ENCODE results near the gene RECK.
"Not testable (repeated sequence)": the region's sequence is repeated elsewhere in the genome, so short reads cannot be mapped to it uniquely, and the experiment has no call there.

Gene RECK, protein sequence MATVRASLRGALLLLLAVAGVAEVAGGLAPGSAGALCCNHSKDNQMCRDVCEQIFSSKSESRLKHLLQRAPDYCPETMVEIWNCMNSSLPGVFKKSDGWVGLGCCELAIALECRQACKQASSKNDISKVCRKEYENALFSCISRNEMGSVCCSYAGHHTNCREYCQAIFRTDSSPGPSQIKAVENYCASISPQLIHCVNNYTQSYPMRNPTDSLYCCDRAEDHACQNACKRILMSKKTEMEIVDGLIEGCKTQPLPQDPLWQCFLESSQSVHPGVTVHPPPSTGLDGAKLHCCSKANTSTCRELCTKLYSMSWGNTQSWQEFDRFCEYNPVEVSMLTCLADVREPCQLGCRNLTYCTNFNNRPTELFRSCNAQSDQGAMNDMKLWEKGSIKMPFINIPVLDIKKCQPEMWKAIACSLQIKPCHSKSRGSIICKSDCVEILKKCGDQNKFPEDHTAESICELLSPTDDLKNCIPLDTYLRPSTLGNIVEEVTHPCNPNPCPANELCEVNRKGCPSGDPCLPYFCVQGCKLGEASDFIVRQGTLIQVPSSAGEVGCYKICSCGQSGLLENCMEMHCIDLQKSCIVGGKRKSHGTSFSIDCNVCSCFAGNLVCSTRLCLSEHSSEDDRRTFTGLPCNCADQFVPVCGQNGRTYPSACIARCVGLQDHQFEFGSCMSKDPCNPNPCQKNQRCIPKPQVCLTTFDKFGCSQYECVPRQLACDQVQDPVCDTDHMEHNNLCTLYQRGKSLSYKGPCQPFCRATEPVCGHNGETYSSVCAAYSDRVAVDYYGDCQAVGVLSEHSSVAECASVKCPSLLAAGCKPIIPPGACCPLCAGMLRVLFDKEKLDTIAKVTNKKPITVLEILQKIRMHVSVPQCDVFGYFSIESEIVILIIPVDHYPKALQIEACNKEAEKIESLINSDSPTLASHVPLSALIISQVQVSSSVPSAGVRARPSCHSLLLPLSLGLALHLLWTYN

DNA sequence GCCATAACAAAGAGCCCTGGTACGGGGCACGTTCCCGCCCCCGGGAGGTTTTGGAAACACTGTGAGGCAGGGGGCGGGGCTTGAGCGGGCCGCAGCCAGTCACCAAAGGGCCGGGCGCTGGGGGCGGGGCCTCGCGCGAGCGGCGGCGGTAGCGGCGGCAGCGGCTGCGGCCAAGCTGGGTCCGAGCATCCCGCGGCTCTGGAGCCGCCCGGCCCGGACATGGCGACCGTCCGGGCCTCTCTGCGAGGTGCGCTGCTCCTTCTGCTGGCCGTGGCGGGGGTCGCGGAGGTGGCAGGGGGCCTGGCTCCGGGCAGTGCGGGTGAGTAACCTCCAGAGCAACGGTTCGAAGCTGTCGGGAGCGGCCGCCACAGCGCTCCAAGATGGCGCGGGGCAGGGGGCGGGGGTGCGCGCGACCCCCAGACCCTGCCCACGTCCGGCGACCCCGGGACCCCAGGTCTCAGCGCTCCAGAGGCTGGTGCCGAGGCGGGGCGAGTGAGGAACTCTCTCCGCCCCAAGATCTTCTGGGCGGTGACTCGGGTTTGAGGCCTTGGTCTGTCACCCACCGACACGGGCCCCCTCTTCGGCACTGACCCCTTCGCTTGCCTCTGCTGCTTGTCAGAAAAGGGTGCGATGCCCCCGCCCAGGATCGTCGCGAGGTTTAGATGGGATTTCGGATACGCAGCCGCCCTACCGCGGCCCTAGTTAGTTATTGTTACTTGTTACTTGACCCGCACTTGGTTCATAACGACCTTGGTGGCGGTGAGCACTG lies at the start of gene RECK:
Gene RECK (plus strand): TSS at position 134 of the 769 bp plus-strand sequence. CDS start 86 bp downstream, at position 220.
- TF ChIP-seq, protein P1, sequence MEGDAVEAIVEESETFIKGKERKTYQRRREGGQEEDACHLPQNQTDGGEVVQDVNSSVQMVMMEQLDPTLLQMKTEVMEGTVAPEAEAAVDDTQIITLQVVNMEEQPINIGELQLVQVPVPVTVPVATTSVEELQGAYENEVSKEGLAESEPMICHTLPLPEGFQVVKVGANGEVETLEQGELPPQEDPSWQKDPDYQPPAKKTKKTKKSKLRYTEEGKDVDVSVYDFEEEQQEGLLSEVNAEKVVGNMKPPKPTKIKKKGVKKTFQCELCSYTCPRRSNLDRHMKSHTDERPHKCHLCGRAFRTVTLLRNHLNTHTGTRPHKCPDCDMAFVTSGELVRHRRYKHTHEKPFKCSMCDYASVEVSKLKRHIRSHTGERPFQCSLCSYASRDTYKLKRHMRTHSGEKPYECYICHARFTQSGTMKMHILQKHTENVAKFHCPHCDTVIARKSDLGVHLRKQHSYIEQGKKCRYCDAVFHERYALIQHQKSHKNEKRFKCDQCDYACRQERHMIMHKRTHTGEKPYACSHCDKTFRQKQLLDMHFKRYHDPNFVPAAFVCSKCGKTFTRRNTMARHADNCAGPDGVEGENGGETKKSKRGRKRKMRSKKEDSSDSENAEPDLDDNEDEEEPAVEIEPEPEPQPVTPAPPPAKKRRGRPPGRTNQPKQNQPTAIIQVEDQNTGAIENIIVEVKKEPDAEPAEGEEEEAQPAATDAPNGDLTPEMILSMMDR (IDR thresholded peaks at IDR 0.05) = no peak
- no peak for TF ChIP-seq ZFX (IDR thresholded peaks at IDR 0.05; ENCODE audit: borderline replicate concordance)
- no peak within 1 kb of the TSS for H3K27ac ChIP-seq

DNA sequence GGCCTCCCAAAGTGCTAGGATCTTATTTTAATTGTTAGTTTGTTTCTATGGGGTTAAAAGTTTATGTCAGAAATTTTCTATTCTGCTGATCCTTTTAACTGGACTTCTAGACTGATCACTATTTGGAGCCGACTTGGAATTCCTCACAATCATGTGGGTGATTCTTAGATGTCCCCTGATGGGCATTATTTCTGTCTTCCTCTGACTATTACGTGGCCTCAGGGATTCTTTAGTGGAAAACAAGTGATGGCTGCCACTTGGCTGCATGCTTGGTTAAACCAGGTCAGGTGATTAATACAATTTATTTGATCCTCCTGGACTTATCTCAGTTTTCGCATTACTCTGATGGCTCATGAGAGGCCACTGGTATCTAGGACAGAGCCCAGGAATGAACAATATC lies 46.6 kb upstream of the RECK start:
- TF ChIP-seq ZFX (IDR thresholded peaks at IDR 0.05; ENCODE audit: borderline replicate concordance) = no peak
- TF ChIP-seq, protein P1 (IDR thresholded peaks at IDR 0.05) = no peak
- H3K27ac ChIP-seq = no peak overlapping the region

DNA sequence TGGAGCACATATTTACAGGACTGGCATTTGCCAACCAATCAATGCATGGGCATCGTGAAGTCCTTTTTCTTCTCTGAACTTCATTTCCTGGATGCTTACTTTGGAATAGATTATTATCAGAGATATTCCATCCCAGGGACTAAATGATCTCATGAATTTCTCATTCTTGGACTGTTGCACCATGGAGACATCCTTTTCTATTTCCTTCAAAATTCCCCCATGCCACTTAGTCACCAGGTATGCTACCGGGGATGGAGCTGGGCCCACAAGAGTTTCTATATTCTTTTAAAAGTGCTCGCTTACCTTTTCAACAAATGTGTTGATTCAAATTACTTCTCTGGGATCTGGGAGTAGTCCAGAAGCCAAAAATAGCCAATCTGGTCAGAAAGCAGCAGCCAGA lies 43.6 kb upstream of the RECK start:
- not testable (repeated sequence) for H3K27ac ChIP-seq

DNA sequence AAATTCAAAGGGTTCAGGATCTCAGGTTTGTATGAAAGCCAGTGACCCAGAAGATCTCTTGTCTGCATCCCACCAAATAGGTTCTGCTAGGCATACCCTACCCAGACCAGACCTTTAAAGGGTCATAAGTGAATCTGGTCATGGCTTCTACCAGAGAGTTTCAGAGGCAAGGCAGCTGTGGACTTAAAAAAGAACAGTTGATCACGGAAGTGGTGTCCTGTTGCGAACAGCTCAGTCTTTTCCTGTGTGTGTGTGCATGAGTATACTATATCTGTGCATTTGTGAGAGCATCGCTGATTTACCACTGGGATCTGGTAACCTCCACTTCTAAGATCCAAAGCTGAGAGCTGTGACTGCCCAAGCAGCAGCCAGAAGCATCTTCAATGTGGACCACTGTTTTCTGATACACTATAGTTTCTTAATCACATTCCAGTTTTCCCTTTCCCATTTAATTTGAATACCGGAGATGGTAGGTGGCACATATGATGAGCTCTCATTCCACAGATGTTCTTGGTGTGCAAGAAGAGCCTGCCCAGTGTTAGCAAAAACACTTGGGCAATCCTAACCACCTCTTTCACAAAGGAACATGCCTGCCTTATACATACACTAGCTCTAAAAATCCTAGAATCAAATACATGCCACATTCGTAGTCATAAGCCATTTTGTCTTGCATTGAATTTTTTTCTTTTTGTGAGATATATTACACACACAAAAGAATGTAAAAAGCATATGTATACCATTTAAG lies 42.6 kb upstream of the RECK start:
- no peak overlapping the region for H3K27ac ChIP-seq
- TF ChIP-seq, protein P1 (IDR thresholded peaks at IDR 0.05) = no peak
- TF ChIP-seq ZFX (IDR thresholded peaks at IDR 0.05; ENCODE audit: borderline replicate concordance) = no peak

DNA sequence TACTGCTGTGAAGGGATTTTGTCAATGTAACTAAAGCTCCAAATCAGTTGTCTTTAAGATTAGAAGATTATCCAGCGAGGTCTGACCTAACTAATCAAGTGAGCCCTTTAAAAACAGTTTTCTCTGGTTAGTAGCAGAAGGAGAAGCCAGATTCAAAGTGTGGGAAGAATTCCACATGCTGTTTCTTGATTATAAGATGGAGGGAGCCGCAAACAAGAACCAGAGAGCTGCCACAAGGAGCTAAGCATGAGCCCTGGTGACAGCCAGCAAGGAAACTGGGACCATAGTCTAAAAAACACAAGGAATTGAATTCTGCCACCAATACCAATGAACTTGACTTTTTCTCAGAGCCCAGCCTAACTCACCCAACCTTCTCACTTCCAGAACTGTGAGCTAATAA lies 41.8 kb upstream of the RECK start:
- TF ChIP-seq, protein P1 (IDR thresholded peaks at IDR 0.05) = no peak
- TF ChIP-seq ZFX (IDR thresholded peaks at IDR 0.05; ENCODE audit: borderline replicate concordance) = no peak

DNA sequence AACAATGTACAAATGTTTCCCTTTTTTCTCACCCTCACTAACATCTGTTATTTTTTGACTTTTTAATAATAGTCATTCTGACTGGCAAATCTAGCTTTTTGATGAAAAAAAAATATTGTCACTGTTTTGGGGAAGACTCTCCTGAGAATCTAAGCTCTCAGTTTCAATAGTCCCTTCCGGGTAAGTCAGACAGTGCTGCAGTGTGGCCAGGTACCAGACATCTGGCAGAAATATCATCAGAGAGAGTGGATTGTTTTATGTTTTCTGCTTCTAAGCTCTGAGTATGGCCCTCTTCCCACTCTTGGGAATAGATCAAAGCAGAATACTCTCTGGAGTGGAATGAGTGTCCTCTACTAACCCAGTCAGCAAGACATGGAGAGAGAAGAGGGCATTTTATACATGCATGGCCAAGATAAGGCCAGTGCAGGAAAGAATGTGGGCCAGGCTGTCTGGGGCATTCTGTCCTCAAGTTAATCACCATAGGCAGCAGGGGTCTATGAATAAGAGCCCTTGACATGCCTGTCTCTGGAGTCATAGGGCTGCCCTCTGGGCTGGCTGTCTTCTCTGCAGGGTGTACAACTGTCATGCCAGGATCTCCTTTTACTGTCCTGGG lies 40.2 kb upstream of the RECK start:
- H3K27ac ChIP-seq = no peak overlapping the region
- no peak for TF ChIP-seq ZFX (IDR thresholded peaks at IDR 0.05; ENCODE audit: borderline replicate concordance)
- TF ChIP-seq, protein P1 (IDR thresholded peaks at IDR 0.05) = no peak

More for the DNA sequence above, 41.8 kb upstream of the RECK start:
- no peak overlapping the region for H3K27ac ChIP-seq

DNA sequence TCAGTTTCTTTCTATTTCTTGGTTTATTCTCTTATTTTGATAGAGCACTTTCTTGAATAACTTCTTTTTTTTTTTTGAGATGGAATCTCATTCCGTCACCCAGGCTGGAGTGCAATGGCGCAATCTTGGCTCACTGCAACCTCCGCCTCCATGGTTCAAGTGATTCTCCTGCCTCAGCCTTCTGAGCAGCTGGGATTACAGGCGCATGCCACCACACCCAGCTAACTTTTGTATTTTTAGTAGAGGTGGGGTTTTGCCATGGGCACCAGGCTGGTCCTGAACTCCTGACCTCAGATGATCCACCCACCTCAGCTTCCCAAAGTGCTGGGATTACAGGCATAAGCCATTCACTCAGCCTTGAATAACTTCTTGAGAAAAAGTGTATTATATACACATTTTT lies 39.7 kb upstream of the RECK start:
- H3K27ac ChIP-seq = not testable (repeated sequence)
